DOHH2 (cell line): ENCODE data around the gene TUBB6.

Experiments used
- H3F3A ChIP-seq: fragments of 200-600 bp; sonication (generic), shearing (Covaris generic); 2 replicates; pipeline ENCODE4 v1.6.0; 2016; ENCODE audit warnings: antibody characterized with exemption, mild to moderate bottlenecking; ENCODE audit not compliant: control insufficient read depth, insufficient read depth
- H3K27ac ChIP-seq: fragments of 200-600 bp; sonication (generic); 2 replicates; pipeline ENCODE4 v1.5.1; 2014; ENCODE audit warnings: low read depth, mild to moderate bottlenecking, low read length, moderate library complexity
- H3K27me3 ChIP-seq: fragments of 200-600 bp; sonication (generic); 2 replicates; pipeline ENCODE4 v1.6.1; 2014; ENCODE audit warnings: mild to moderate bottlenecking, low read length, mixed read lengths; ENCODE audit not compliant: control insufficient read depth
- H3K36me3 ChIP-seq: fragments of 200-600 bp; sonication (generic); 2 replicates; pipeline ENCODE4 v1.6.1; 2014; ENCODE audit warnings: mild to moderate bottlenecking, low read length, moderate library complexity, mixed read lengths; ENCODE audit not compliant: control insufficient read depth
- H3K4me1 ChIP-seq: fragments of 200-600 bp; sonication (generic); 2 replicates; pipeline ENCODE4 v1.6.1; 2014; ENCODE audit warnings: mild to moderate bottlenecking, low read length, mixed read lengths; ENCODE audit not compliant: control insufficient read depth
- H3K4me2 ChIP-seq: fragments of 200-600 bp; sonication (generic); 2 replicates; pipeline ENCODE4 v1.6.0; 2014; ENCODE audit warnings: mild to moderate bottlenecking, low read length, moderate library complexity
- H3K4me3 ChIP-seq: fragments of 200-600 bp; sonication (generic); 2 replicates; pipeline ENCODE4 v1.5.1; 2014; ENCODE audit warnings: mild to moderate bottlenecking, low read length, mixed read lengths
- H3K79me2 ChIP-seq: fragments of 200-600 bp; sonication (generic); 2 replicates; pipeline ENCODE4 v1.6.1; 2014; ENCODE audit warnings: mild to moderate bottlenecking, low read length, mixed read lengths; ENCODE audit not compliant: control insufficient read depth
- H3K9me2 ChIP-seq: fragments of 200-600 bp; sonication (generic); replicated peaks from 2 replicates; pipeline ENCODE4 v1.6.1; 2014; ENCODE audit warnings: mild to moderate bottlenecking, low read length, mixed read lengths; ENCODE audit not compliant: control insufficient read depth
- H3K9me3 ChIP-seq: fragments of 200-600 bp; sonication (generic); 2 replicates; pipeline ENCODE4 v1.6.1; 2014; ENCODE audit warnings: antibody characterized with exemption, low read length, mixed read lengths; ENCODE audit not compliant: control insufficient read depth, insufficient read depth
- H4K20me1 ChIP-seq: fragments of 200-600 bp; sonication (generic); 2 replicates; pipeline ENCODE4 v1.6.0; 2014; ENCODE audit warnings: low read depth, mild to moderate bottlenecking, antibody characterized with exemption, low read length, moderate library complexity; ENCODE audit not compliant: control insufficient read depth, insufficient read depth
- EZH2phosphoT487 ChIP-seq: fragments of 200-600 bp; sonication (generic); IDR thresholded peaks from 2 replicates; pipeline ENCODE4 v1.6.1; 2017; ENCODE audit warnings: borderline replicate concordance, mild to moderate bottlenecking, antibody characterized with exemption, low read length, moderate library complexity, mixed read lengths
- TF ChIP-seq, protein P1 (sequence below): fragments of 200-600 bp; sonication (generic); IDR thresholded peaks from one replicate; pipeline ENCODE4 v1.5.1; 2014; ENCODE audit warnings: antibody characterized with exemption, mild to moderate bottlenecking, low read depth, low read length; ENCODE audit not compliant: poor library complexity, severe bottlenecking

The TUBB6 gene

DNA sequence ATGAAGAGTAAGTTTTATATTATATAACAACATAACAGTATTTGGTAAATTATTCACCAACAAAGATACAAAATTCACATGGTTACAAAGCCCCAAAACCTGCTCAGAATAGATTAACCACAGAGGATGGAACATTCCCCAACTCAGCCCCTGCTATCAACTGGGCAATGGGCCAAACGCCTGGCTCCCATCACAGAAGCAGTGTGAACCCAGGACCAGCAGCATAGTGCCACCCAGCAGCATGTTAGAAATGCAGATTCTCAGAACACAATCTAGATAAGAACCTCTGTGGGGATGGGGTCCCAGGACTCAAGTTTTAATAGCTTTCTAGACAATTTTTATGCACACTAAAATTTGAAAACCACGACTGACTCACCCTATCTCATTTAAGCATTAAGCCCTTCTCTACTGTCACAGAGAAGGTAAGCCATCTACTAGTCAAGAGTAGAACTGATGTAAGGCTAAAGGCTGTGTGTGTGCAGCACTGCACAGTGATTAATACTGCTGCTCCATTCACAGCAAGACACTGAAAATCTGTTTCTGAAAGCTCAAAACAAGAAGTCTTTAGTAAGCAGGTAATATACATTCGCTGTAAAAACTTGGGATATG is 53.8 kb downstream of the TUBB6 start:
- Histone ChIP-seq H3K9me3 (no peaks in the 10 kb centered on the region), H3K36me3 (peaks cover 93% of the 10 kb centered on the region), H3F3A (no peaks in the 10 kb centered on the region), H3K27me3 (no peaks in the 10 kb centered on the region), H3K9me2 (no peaks in the 10 kb centered on the region), H3K4me2 (no peak overlapping the region), H3K4me3 (no peak overlapping the region), H3K4me1 (no peaks in the 10 kb centered on the region), H3K27ac (no peak overlapping the region), H4K20me1 (no peaks in the 10 kb centered on the region), H3K79me2 (peaks cover 10% of the 10 kb centered on the region)
- TF ChIP-seq, protein P1, sequence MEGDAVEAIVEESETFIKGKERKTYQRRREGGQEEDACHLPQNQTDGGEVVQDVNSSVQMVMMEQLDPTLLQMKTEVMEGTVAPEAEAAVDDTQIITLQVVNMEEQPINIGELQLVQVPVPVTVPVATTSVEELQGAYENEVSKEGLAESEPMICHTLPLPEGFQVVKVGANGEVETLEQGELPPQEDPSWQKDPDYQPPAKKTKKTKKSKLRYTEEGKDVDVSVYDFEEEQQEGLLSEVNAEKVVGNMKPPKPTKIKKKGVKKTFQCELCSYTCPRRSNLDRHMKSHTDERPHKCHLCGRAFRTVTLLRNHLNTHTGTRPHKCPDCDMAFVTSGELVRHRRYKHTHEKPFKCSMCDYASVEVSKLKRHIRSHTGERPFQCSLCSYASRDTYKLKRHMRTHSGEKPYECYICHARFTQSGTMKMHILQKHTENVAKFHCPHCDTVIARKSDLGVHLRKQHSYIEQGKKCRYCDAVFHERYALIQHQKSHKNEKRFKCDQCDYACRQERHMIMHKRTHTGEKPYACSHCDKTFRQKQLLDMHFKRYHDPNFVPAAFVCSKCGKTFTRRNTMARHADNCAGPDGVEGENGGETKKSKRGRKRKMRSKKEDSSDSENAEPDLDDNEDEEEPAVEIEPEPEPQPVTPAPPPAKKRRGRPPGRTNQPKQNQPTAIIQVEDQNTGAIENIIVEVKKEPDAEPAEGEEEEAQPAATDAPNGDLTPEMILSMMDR = no peak
- TF ChIP-seq EZH2phosphoT487 = no peak

DNA sequence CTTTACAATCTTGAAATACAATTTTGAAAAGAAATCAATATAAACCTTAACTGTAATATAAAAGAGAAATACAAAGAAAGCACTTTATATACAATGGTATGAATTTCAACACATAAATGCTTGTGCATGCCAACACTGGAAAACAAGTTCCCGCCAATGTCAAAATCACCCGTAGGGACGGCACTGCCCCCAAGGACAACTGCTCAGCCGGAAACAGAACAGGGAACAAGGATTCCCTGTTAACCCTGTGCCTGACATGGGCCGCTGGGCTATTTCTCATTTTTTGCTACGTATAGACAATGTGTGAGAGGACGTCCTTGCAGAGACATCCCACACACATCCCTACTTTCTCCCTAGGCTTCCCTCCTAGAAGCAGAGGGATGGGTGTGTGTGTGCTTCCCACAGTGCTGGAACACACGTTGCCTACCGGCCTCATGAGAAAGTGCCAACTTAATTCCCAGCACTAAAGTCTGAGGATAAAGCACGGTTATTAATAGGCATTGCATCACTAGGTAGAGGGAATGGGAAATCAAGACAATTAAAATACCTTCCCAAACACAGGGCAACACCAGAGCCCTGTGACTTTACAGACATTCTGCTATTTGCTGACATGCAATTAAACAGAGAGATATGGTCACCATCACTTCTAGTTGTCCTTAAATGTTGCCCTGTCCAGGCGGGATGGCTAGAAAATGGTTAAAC is 54.6 kb downstream of the TUBB6 start:
- Histone ChIP-seq H3K4me2 (no peak overlapping the region), H3K27ac (no peak overlapping the region), H3K4me3 (no peak overlapping the region), H4K20me1 (no peaks in the 10 kb centered on the region), H3K9me3 (no peaks in the 10 kb centered on the region), H3K27me3 (no peaks in the 10 kb centered on the region), H3K4me1 (no peaks in the 10 kb centered on the region), H3K9me2 (no peaks in the 10 kb centered on the region), H3K79me2 (peaks cover 18% of the 10 kb centered on the region), H3F3A (no peaks in the 10 kb centered on the region), H3K36me3 (peaks cover 93% of the 10 kb centered on the region)
- TF ChIP-seq, protein P1 = no peak
- no peak for TF ChIP-seq EZH2phosphoT487

DNA sequence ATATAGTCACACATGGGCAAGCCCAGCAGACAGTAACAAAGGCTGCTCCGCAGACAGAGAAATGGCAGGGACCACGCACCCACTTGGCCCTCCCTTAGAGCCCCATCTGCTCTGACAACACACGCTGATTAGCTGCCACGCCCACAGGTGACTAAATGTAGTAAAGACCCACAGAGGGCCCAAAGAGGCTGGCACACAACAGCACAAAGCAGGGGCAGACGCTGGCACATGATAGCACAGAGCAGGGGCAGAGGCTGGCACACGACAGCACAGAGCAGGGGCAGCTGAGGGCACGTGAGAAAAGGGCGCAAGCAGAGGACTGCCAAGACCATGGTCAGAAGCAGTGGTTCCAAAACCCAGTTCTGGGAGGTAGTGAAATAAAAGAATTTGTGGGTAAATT is 58.3 kb downstream of the TUBB6 start:
- Histone ChIP-seq H4K20me1 (no peaks in the 10 kb centered on the region), H3K4me2 (no peak overlapping the region), H3K27ac (no peak overlapping the region), H3K79me2 (peaks cover 49% of the 10 kb centered on the region), H3K4me1 (no peaks in the 10 kb centered on the region), H3F3A (no peaks in the 10 kb centered on the region), H3K27me3 (no peaks in the 10 kb centered on the region), H3K4me3 (no peak overlapping the region), H3K9me2 (no peaks in the 10 kb centered on the region), H3K36me3 (peaks cover 83% of the 10 kb centered on the region), H3K9me3 (no peaks in the 10 kb centered on the region)
- TF ChIP-seq, protein P1 = no peak
- no peak for TF ChIP-seq EZH2phosphoT487
